Esophagus muscularis mucosa (tissue), 4 donors: ENCODE measurements around the gene BRCA2. TPM values are rescaled to one million over a fixed set of nuclear protein-coding genes. Genes with fewer than 3 reads are reported as not detected.

Source experiments
- DNase-seq: peaks from one replicate; pipeline ENCODE4 v3.0.0-alpha.2; 2017; ENCODE audit errors: extremely low spot score
- H3K27ac ChIP-seq, 4 donors: fragments of 200-600 bp; sonication (generic); replicated peaks in 1 of 4; 1 replicate in 3 of 4; 2 replicates in 1 of 4; pipeline ENCODE4 v1.5.1; 2016 to 2019; ENCODE audit warnings: mild to moderate bottlenecking in 1 of 4
- H3K27me3 ChIP-seq, 4 donors: fragments of 200-600 bp; sonication (generic); one replicate each; pipeline versions ENCODE4 v1.5.1 to v1.6.0; 2016 to 2019
- H3K36me3 ChIP-seq, 4 donors: fragments of 200-600 bp; sonication (generic); one replicate each; pipeline ENCODE4 v1.5.1; 2016 to 2019
- H3K4me1 ChIP-seq, 4 donors: fragments of 200-600 bp; sonication (generic); one replicate each; pipeline ENCODE4 v1.5.1; 2016 to 2019
- H3K4me3 ChIP-seq, 4 donors: fragments of 200-600 bp; sonication (generic); 1 replicate in 2 of 4; 2 replicates in 2 of 4; pipeline ENCODE4 v1.5.1; 2016 to 2019; ENCODE audit warnings: mild to moderate bottlenecking in 4 of 4, moderate library complexity in 1 of 4
- H3K9me3 ChIP-seq, 4 donors: fragments of 200-600 bp; sonication (generic); 1 replicate in 3 of 4; 2 replicates in 1 of 4; pipeline ENCODE4 v1.5.1; 2016 to 2019
- EP300 ChIP-seq: sonication (generic); formaldehyde crosslinking; IDR thresholded peaks from one replicate; pipeline ENCODE4 v1.6.1; 2017; ENCODE audit warnings: antibody characterized with exemption
- POLR2A ChIP-seq: fragments of 450-650 bp; IDR thresholded peaks from one replicate; pipeline ENCODE4 v1.6.1; 2017; ENCODE audit warnings: antibody characterized with exemption, moderate library complexity, mild to moderate bottlenecking, low read depth
- POLR2AphosphoS5 ChIP-seq, 2 donors: sonication (generic); formaldehyde crosslinking; IDR thresholded peaks; one replicate each; pipeline ENCODE4 v1.6.1; 2017; ENCODE audit warnings: antibody characterized with exemption in 2 of 2
- WGBS: methylation state at CpG from one replicate; pipeline ENCODE4 v1.1.5; 2018; 5-methylcytosine and 5-hydroxymethylcytosine counted together
- intact Hi-C: fragments of 100-400 bp; cut with DNase I; formaldehyde crosslinking; loops from one replicate; pipeline ENCODE4 v1.15.1; 2023
- total RNA-seq, 4 donors: library from RNA; depleted of rRNA; stranded (reverse); fragments of >200 nt; gene quantifications; one replicate each; pipeline versions ENCODE4 v1.1.0 to v1.2.1, GENCODE V29; 2016
- TF ChIP-seq, protein P1 (sequence below), 3 experiments: fragments of 200-600 bp in 2 of 3; fragments of 450-650 bp in 1 of 3; sonication (generic) in 2 of 3; IDR thresholded peaks; one replicate each; pipeline ENCODE4 v1.5.1; 2017 to 2019; ENCODE audit warnings: antibody characterized with exemption in 3 of 3, mild to moderate bottlenecking in 2 of 3, moderate library complexity in 1 of 3

BRCA2 gene
- total RNA-seq, 4 donors from 2014 or later: 0.32 to 0.83 (median 0.38) TPM

DNA sequence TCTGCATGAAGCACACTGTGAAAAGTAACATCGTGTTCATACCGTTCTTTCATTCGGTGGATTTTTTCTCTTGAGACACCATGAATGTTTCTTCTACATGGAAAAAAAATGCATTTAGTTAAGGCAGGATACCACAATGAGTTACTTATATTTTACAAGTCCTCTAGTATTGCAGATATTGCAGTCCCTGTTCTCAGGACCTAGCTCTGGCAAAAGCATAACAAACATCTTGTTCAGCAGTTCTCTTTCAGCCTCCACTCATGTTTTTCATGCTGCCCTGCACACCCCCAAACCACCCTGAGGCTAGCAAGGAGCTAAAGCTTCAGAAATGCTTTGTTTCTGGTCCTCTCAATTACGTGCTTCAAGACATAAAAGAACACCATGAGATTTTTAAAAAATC is 87.8 kb downstream of the BRCA2 start:
- 95% methylated on average over 4 of the region's 4 CpGs for WGBS
- H3K9me3 ChIP-seq: no peaks in the 10 kb centered on the region
- intact Hi-C loops: no loop called here
- TF ChIP-seq, protein P1, sequence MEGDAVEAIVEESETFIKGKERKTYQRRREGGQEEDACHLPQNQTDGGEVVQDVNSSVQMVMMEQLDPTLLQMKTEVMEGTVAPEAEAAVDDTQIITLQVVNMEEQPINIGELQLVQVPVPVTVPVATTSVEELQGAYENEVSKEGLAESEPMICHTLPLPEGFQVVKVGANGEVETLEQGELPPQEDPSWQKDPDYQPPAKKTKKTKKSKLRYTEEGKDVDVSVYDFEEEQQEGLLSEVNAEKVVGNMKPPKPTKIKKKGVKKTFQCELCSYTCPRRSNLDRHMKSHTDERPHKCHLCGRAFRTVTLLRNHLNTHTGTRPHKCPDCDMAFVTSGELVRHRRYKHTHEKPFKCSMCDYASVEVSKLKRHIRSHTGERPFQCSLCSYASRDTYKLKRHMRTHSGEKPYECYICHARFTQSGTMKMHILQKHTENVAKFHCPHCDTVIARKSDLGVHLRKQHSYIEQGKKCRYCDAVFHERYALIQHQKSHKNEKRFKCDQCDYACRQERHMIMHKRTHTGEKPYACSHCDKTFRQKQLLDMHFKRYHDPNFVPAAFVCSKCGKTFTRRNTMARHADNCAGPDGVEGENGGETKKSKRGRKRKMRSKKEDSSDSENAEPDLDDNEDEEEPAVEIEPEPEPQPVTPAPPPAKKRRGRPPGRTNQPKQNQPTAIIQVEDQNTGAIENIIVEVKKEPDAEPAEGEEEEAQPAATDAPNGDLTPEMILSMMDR (IDR thresholded peaks at IDR 0.05): no peak
- TF ChIP-seq POLR2AphosphoS5 (IDR thresholded peaks at IDR 0.05): no peak
- no peak for TF ChIP-seq POLR2A
- TF ChIP-seq EP300: no peak
- H3K36me3 ChIP-seq: peaks cover 0 to 56% (median 12%) of the 10 kb centered on the region in 4 donors
- no peak overlapping the region for H3K4me3 ChIP-seq
- no peaks in the 10 kb centered on the region for H3K4me1 ChIP-seq
- H3K27me3 ChIP-seq: no peaks in the 10 kb centered on the region
- H3K27ac ChIP-seq: no peak overlapping the region
- no peak for DNase-seq

DNA sequence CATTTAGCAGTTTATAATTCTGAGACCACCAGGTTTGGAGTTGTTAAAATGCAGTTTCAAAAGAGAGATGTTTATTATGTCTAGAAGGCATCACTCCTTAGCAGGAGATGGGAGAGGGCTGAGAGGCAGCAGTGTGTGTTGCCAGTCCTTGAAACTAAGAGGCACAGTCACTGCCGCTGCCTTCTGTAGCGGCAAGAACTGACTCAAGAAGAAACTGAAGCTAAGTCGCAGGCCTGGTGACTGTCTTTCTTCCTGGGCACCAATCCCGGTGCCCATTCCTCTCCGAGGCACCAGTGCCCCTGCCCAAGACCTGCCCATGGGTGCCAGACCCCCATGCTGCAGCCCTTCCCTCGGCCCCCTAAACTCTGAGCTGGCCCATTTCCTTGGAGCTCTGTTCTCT is 92.5 kb downstream of the BRCA2 start:
- no peak for DNase-seq
- intact Hi-C loops: no loop called here
- TF ChIP-seq EP300 (no peak), POLR2AphosphoS5 (IDR thresholded peaks at IDR 0.05) (no peak), POLR2A (no peak)
- TF ChIP-seq, protein P1 (IDR thresholded peaks at IDR 0.05): no peak
- 92% methylated on average over 6 of the region's 6 CpGs for WGBS
- no peak overlapping the region for H3K27ac ChIP-seq
- peaks cover 0 to 36% (median 7%) of the 10 kb centered on the region in 4 donors for H3K36me3 ChIP-seq
- H3K4me3 ChIP-seq: no peak overlapping the region
- H3K4me1 ChIP-seq: peaks cover 0 to 13% (median 7%) of the 10 kb centered on the region in 4 donors
- no peaks in the 10 kb centered on the region for H3K9me3 ChIP-seq
- H3K27me3 ChIP-seq: no peaks in the 10 kb centered on the region

DNA sequence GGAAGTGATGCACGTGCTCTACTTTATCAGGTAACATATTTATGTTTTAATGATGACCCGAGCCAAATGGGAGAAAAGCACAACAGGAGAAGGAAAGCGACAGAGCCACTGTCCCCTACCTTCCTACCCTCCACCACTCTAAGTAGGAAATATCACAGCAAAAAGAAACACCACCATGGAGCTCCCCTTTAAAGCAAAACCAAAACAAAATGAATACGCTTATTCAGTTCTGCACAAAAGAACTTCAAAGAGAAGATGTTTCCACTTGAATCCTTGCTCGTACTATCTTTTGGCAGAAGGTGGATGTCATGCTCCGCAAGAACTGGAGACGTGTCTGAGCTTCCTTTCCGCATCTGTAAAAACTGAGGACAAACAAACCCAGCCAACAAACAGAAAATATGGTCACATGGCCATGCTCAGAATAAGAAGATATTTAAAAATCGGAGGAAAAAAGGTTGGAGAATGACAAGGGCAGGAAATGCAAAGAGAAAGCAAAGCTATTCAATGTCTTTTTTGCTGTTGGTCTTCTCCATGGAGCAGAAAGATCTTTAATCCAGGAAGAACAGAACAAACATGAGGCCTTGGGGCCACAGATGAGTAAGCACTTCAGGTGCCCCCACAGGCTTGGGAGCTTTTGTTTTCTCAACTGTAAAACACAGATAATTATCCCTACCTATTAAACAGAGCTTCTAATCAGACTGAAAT is 93.1 kb downstream of the BRCA2 start:
- Histone ChIP-seq H3K4me1 (peaks cover 0 to 13% (median 7%) of the 10 kb centered on the region in 4 donors), H3K9me3 (no peaks in the 10 kb centered on the region), H3K36me3 (peaks cover 0 to 31% (median 4%) of the 10 kb centered on the region in 4 donors), H3K27ac (no peak overlapping the region), H3K27me3 (no peaks in the 10 kb centered on the region), H3K4me3 (no peak overlapping the region)
- DNase-seq: no peak
- 88% methylated on average over 9 of the region's 9 CpGs for WGBS
- intact Hi-C loops: no loop called here
- TF ChIP-seq, protein P1 (IDR thresholded peaks at IDR 0.05): no peak
- TF ChIP-seq POLR2A: no peak
- no peak for TF ChIP-seq EP300

DNA sequence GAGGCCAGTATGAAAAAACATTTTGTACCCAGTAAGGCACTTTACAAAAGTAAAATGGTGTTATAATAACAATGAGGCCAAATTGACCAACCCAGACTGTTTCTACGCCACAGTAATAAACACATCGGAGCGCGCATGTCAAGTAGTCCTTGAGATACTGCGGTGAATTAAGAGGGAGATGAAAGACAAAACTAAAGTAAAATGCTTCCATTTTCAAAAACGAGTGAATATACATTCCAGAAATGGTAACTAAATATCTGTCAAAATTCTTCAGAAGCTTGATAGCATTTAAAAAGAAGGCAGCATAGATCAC is 93.6 kb downstream of the BRCA2 start:
- Histone ChIP-seq H3K36me3 (peaks cover 0 to 26% (median 3%) of the 10 kb centered on the region in 4 donors), H3K9me3 (no peaks in the 10 kb centered on the region), H3K4me3 (no peak overlapping the region), H3K4me1 (peaks cover 0 to 13% (median 7%) of the 10 kb centered on the region in 4 donors), H3K27me3 (no peaks in the 10 kb centered on the region), H3K27ac (no peak overlapping the region)
- WGBS: 89% methylated on average over 6 of the region's 6 CpGs
- intact Hi-C loops: no loop called here
- no peak for DNase-seq
- TF ChIP-seq, protein P1 (IDR thresholded peaks at IDR 0.05): no peak
- TF ChIP-seq POLR2AphosphoS5 (IDR thresholded peaks at IDR 0.05): no peak
